Measurements from ENCODE around the gene CMC1. TPM values are rescaled to one million over a fixed set of nuclear protein-coding genes. Genes with fewer than 3 reads are reported as not detected.
"Not testable (repeated sequence)": the region's sequence is repeated elsewhere in the genome, so short reads cannot be mapped to it uniquely, and the experiment has no call there.

Gene CMC1
- total RNA-seq, 1 donor from 2014 or later = 21.3 TPM

DNA sequence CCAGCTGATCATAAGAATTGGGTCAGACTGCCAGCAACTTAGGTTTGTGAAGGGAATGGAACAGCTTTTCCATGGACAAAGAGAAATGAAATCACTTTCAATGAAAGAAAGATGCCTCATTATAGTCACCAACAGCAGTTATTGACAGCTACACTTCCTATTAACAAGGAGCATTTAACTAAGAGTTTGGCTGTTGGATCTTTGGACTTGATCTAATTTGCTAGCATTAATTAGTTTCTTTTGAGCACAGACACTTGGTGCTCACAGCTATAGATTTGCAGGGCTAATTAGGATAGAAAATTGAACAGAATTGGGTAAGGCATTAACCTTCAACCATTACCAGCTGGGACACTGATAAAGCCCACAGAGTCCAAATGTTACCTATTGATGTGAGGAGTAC is 24.2 kb downstream of the CMC1 start:
- peaks cover 36% of the 10 kb centered on the region for H3K36me3 Mint-ChIP-seq (ENCODE audit: low read depth)
- DNase-seq = no peak

DNA sequence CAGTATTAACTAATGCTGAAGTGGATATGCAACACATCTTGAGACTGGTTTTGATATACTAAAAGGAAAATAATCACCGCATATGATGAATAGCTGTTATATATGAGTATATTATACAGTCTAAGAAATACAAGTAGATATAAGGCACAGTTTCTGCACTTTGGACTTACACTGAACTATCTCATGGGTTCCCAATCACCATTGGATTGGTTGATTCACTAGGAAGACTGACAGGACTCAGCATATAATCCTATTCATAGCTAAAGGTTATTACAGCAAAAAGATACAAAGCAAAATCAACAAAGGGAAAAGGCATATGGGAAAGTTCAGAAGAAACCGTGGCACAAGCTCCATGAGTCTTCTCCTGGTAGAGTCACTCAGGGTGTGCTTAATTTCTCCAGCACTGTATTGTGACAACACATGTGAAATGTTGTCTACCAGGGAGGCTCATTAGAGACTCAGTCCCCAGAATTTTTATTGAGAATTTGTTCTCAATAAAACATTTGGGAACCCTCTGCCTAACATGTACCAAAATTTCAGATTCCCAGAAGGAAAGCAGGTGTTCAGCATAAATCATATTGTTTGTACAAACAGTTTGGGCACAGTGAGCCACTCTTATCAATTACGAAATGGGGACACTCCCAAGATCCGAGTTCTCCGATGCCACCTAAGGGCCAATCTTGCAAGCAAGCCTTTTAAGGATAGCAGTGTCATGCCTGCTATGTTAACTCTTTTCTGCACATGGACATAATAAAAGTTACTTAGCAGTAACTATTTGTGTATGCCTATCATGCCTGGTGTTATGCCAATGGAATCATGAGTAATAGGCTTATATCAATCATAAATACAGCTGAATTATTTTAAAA is 26.8 kb downstream of the CMC1 start:
- peaks cover 8% of the 10 kb centered on the region for H3K4me1 Mint-ChIP-seq
- peaks cover 58% of the 10 kb centered on the region for H3K36me3 Mint-ChIP-seq (ENCODE audit: low read depth)
- H3K9me3 Mint-ChIP-seq = peaks cover 17% of the 10 kb centered on the region
- H3K27me3 Mint-ChIP-seq = no peaks in the 10 kb centered on the region
- no peak overlapping the region for H3K4me3 Mint-ChIP-seq
- H3K27ac Mint-ChIP-seq = no peak overlapping the region
- intact Hi-C loops (cut with micrococcal nuclease) = no loop called here
- no peak for DNase-seq

More for the DNA sequence above, 24.2 kb downstream of the CMC1 start:
- H3K27me3 Mint-ChIP-seq = no peaks in the 10 kb centered on the region
- H3K27ac Mint-ChIP-seq = no peak overlapping the region
- intact Hi-C loops (cut with micrococcal nuclease) = no loop called here
- H3K4me3 Mint-ChIP-seq = no peak overlapping the region
- H3K4me1 Mint-ChIP-seq = no peaks in the 10 kb centered on the region
- H3K9me3 Mint-ChIP-seq = peaks cover 4% of the 10 kb centered on the region

DNA sequence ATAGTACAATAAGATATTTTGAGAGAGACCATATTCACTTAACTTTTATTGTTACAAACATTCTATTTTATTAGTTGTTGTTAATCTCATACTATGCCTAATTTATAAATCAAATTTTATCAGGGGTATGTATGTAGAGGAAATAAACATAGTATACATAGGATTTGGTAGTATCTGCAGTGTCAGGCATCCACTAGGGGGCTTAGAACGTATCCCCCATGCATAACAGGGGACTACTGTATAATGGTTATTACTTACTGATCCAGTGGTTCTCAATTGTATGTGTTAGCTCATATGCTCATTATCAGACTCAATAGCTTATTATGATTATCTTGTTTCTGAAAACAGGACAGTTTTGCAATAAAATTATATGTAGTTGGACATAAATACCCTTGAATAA is 27.6 kb downstream of the CMC1 start:
- H3K27me3 Mint-ChIP-seq = no peaks in the 10 kb centered on the region
- no peak for DNase-seq
- no peak overlapping the region for H3K27ac Mint-ChIP-seq
- H3K4me1 Mint-ChIP-seq = peaks cover 8% of the 10 kb centered on the region
- intact Hi-C loops (cut with micrococcal nuclease) = no loop called here
- no peak overlapping the region for H3K4me3 Mint-ChIP-seq
- H3K36me3 Mint-ChIP-seq (ENCODE audit: low read depth) = peaks cover 60% of the 10 kb centered on the region
- H3K9me3 Mint-ChIP-seq = peaks cover 24% of the 10 kb centered on the region

DNA sequence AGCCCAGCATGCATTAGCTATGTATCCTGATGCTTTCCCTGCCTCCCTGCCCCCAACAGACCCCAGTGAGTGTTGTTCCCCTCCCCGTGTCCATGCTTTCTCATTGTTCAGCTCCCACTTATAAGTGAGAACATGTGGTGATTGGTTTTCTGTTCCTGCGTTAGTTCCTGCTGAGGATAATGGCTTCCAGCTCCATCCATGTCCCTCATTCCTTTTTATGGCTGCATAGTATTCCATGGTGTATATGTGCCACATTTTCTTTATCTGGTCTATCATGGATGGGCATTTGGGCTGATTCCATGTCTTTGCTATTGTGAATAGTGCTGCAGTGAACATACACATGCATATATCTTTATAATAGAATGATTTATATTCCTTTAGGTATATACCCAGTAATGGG is 28.5 kb downstream of the CMC1 start:
- H3K4me1 Mint-ChIP-seq; H3K27me3 Mint-ChIP-seq; DNase-seq; H3K27ac Mint-ChIP-seq; intact Hi-C loops (cut with micrococcal nuclease); H3K4me3 Mint-ChIP-seq: not testable (repeated sequence)
- Mint-ChIP-seq H3K9me3 (peaks cover 30% of the 10 kb centered on the region), H3K36me3 (ENCODE audit: low read depth) (peaks cover 66% of the 10 kb centered on the region)

DNA sequence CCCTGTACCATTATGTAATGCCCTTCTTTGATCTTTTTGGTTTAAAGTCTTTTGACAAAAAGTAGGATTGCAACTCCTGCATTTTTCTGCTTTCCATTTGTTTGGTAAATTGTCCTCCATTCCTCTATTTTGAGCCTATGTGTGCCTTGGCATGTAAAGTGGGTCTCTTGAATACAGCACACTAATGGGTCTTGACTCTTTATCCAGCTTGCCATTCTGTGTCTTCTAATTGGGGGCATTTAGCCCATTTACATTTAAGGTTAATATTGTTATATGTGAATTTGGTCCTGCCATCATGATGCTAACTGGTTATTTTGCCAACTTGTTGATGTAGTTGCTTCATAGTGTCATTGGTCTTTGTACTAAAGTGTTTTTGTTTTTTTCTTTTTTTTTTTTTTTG is 32.4 kb downstream of the CMC1 start:
- H3K9me3 Mint-ChIP-seq = peaks cover 31% of the 10 kb centered on the region
- intact Hi-C loops (cut with micrococcal nuclease) = no loop called here
- no peaks in the 10 kb centered on the region for H3K27me3 Mint-ChIP-seq
- H3K4me3 Mint-ChIP-seq = no peak overlapping the region
- no peak overlapping the region for H3K27ac Mint-ChIP-seq
- H3K36me3 Mint-ChIP-seq (ENCODE audit: low read depth) = peaks cover 66% of the 10 kb centered on the region
- no peak for DNase-seq
- peaks cover 8% of the 10 kb centered on the region for H3K4me1 Mint-ChIP-seq

DNA sequence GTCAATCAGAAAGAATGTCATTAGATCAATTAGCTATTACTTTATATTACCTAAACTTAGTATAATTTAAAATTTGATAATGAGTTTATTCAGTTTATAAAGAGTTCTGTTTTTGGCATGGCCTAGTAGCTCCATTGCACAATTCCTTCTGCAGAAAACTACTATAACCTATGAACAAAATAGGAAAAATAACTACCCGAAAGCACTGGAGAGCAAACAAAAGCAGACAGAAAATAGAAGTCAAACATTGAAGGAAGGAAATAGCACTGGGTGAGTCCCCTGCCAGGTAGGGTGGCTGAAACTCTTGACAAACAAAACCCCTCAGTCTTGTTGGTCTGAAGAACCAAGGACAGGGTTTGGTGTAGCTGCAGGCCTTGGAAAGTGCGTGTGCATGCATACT is 37.5 kb downstream of the CMC1 start:
- H3K9me3 Mint-ChIP-seq = peaks cover 7% of the 10 kb centered on the region
- intact Hi-C loops (cut with micrococcal nuclease) = no loop called here
- H3K4me1 Mint-ChIP-seq = no peaks in the 10 kb centered on the region
- DNase-seq = no peak
- H3K4me3 Mint-ChIP-seq = no peak overlapping the region
- peaks cover 23% of the 10 kb centered on the region for H3K36me3 Mint-ChIP-seq (ENCODE audit: low read depth)
- no peak overlapping the region for H3K27ac Mint-ChIP-seq
- H3K27me3 Mint-ChIP-seq = no peaks in the 10 kb centered on the region

DNA sequence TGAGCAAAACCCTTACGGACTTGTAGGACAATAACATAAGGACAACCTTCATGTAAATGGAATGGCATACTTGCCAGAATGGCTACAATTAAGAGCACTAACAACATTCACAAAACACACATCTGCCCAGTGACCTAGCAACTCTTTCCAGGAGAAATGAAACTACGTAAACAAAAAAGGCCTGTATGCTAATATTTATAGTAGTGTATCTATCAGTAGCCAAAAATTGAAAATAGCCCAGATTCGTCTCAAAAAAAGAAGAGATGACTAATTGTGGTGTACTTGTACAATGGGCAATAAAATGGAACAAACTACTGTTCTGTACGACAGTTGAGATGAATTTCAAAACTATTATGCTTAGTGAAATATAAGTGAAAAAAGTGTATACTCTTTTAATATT is 38.4 kb downstream of the CMC1 start:
- no peak for DNase-seq
- no peaks in the 10 kb centered on the region for H3K27me3 Mint-ChIP-seq
- H3K4me1 Mint-ChIP-seq = no peaks in the 10 kb centered on the region
- H3K27ac Mint-ChIP-seq = no peak overlapping the region
- peaks cover 17% of the 10 kb centered on the region for H3K36me3 Mint-ChIP-seq (ENCODE audit: low read depth)
- no peak overlapping the region for H3K4me3 Mint-ChIP-seq
- peaks cover 2% of the 10 kb centered on the region for H3K9me3 Mint-ChIP-seq
- intact Hi-C loops (cut with micrococcal nuclease) = no loop called here

DNA sequence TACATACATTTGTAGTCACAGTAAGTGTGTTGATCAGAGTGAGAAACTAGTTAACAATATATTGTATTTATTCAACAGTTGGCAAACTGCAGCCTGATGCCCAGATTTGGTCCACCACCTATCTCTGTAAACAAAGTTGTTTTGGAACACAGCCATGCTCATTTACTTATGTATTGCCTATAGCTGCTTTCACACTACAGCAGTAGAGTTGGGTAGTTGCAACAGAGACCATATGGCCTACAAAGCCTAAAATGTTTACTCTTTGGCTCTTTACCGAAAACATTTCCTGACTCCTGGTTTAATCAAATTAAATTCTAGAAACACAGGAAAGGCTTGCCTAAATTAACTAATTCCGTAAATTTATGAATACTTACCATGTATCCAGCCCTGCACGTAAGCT is 39.4 kb downstream of the CMC1 start:
- H3K4me1 Mint-ChIP-seq = peaks cover 2% of the 10 kb centered on the region
- peaks cover 9% of the 10 kb centered on the region for H3K36me3 Mint-ChIP-seq (ENCODE audit: low read depth)
- no peak overlapping the region for H3K27ac Mint-ChIP-seq
- no peak for DNase-seq
- no peak overlapping the region for H3K4me3 Mint-ChIP-seq
- H3K27me3 Mint-ChIP-seq = no peaks in the 10 kb centered on the region
- intact Hi-C loops (cut with micrococcal nuclease) = no loop called here
- H3K9me3 Mint-ChIP-seq = no peaks in the 10 kb centered on the region

DNA sequence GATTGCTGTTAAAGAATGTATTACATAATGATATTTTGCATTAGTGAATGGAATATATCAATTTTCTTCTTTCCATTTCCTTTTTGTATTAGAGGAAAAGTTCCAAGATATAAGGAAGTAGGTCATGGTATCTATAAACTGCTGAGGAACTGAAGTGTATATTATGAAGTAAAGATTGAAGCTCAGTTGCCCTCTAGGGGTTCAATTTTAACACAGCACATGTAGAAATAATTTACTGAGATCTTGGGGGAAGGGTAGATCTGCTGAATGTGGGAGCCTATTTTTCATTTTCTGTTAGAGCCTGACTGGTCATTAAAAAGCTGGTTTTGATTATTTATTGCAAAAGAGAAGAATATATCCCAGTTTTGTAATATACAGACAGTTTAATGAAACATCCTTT is 45.2 kb downstream of the CMC1 start:
- Mint-ChIP-seq H3K36me3 (ENCODE audit: low read depth) (peaks cover 12% of the 10 kb centered on the region), H3K27ac (no peak overlapping the region), H3K4me1 (peaks cover 12% of the 10 kb centered on the region), H3K27me3 (no peaks in the 10 kb centered on the region), H3K9me3 (no peaks in the 10 kb centered on the region), H3K4me3 (no peak overlapping the region)
- no peak for DNase-seq
- intact Hi-C loops (cut with micrococcal nuclease) = loop anchor here (1.0 to 5.0 kb wide), 4 partner anchors 41 to 574 kb away; partner anchors contain the start of genes CMC1 and EOMES

DNA sequence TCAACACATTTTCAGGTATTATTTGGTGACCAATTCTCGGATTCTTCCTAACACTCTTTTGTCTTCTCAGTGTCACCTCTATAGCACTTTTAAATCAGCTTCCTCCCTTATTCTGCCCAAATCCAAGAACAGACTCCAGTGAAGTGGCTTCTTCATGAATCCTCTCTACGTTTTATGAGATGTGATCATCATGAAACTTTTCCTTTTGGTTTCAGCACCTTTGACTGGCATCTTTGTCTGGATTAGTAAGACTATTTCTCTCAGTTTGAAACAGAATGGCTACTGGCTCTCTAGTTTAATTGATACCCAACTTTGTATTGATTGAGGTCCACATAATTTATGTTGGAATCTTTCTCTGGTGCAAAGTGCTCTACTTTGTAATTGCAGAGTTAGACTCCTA is 45.6 kb downstream of the CMC1 start:
- H3K27me3 Mint-ChIP-seq = no peaks in the 10 kb centered on the region
- peaks cover 12% of the 10 kb centered on the region for H3K36me3 Mint-ChIP-seq (ENCODE audit: low read depth)
- no peak for DNase-seq
- H3K27ac Mint-ChIP-seq = no peak overlapping the region
- H3K9me3 Mint-ChIP-seq = no peaks in the 10 kb centered on the region
- no peak overlapping the region for H3K4me3 Mint-ChIP-seq
- intact Hi-C loops (cut with micrococcal nuclease) = loop anchor here (5.0 kb wide), 2 partner anchors 40 to 45 kb away; partner anchors contain the start of gene CMC1
- H3K4me1 Mint-ChIP-seq = peaks cover 14% of the 10 kb centered on the region

DNA sequence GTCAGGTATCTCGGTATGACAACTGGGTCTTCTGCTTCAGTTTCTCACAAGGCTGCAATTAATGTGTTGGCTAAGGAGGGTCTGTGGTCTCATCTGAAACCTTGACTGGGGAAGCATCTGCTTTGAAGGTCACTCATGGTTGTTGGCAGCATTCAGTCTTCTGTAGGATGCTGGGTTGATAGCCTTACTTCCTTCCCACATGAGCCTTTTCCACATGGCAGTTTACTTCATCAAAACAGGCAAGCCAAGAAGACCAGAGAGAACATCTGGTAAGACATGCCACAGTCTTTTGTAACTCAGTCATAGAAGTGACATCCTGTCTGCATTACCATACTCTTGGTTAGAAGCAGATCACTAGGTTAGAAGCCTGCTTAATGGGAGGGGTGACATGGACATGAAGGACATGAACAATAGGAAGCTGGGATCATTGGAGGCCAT is 49.5 kb downstream of the CMC1 start:
- H3K4me3 Mint-ChIP-seq = no peak overlapping the region
- H3K27me3 Mint-ChIP-seq = no peaks in the 10 kb centered on the region
- DNase-seq = no peak
- no peak overlapping the region for H3K27ac Mint-ChIP-seq
- no peaks in the 10 kb centered on the region for H3K9me3 Mint-ChIP-seq
- intact Hi-C loops (cut with micrococcal nuclease) = no loop called here
- peaks cover 18% of the 10 kb centered on the region for H3K4me1 Mint-ChIP-seq
- H3K36me3 Mint-ChIP-seq (ENCODE audit: low read depth) = peaks cover 12% of the 10 kb centered on the region

DNA sequence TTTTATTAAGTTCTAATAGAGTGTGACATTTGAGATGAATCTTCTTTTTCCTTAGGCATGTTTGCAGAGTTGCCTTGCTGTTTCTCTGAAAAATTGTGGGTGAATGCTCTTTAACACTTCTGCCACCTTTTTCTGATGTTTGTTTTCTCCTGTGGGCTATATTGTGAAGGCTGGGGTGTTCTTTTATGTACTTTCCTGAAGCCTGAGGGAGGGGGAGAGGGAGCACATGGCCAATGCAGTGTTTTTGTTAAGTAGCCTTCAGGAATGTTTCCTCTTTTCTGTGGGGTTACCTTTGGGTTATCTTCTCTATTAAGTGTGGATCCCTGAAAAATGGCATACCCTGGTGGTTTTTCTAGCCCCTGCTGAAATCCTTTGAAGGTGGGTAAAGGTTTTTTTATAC is 50.2 kb downstream of the CMC1 start:
- H3K36me3 Mint-ChIP-seq (ENCODE audit: low read depth) = peaks cover 12% of the 10 kb centered on the region
- no peak overlapping the region for H3K4me3 Mint-ChIP-seq
- H3K27me3 Mint-ChIP-seq = no peaks in the 10 kb centered on the region

DNA sequence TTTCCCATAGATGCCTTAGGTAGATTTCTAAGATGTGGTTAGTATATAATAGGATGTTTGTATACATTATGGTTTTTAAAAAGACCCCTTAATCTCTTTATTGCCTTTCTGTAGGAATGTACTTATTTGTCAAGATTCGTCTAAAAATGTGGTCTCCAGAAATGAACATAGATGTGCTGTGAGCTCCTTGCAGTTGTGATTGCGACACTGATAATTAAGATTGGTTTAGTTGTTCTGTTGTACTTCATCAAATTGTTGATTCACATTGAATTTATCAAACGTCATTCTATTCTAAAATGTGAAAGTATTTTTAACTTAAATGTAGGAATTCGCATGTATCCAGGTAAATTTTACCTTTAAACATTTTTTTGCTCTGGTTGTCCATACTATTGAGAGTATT is 51.2 kb downstream of the CMC1 start:
- H3K36me3 Mint-ChIP-seq (ENCODE audit: low read depth) = peaks cover 11% of the 10 kb centered on the region
- no peak for DNase-seq
- H3K4me3 Mint-ChIP-seq = no peak overlapping the region
- H3K4me1 Mint-ChIP-seq = peaks cover 11% of the 10 kb centered on the region
- H3K9me3 Mint-ChIP-seq = no peaks in the 10 kb centered on the region
- no peaks in the 10 kb centered on the region for H3K27me3 Mint-ChIP-seq
- H3K27ac Mint-ChIP-seq = no peak overlapping the region
- intact Hi-C loops (cut with micrococcal nuclease) = no loop called here

More for the DNA sequence above, 50.2 kb downstream of the CMC1 start:
- no peaks in the 10 kb centered on the region for H3K9me3 Mint-ChIP-seq
- no peak for DNase-seq
- intact Hi-C loops (cut with micrococcal nuclease) = no loop called here
- H3K4me1 Mint-ChIP-seq = peaks cover 17% of the 10 kb centered on the region
- no peak overlapping the region for H3K27ac Mint-ChIP-seq

DNA sequence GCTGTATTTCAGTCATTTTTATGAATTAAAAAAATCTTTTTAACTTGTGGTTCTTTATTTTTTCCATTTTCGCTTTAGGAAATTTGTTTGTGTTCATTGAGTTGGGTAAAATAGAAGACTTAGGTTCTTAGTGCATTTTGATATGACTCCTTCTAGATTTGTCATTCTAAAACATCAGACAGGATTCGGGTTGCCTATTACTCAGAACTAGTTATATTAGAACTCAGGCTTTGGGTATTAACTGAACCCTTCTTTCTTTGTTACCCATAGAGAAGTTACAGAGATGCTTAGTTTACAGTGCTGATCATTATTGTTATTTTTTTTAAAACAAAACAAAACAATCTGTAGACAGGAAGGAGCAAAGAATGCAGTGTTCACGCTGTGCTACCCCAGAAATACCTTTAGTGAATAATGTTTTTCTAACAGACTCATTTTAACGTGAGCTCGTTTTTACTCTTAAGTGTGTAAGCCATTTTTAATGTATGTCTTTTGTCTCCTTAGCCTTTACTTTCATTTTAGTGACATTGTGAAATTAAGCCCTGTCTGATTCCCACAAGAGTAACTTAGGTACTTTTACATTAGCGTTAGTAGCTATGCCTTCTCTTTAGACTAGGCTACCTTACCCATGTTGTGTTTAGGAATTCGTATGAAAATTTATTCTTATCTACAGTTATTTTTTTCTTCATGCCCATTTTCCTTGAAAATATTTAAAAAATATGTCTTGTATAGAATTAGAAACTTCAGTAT is 53.4 kb downstream of the CMC1 start:
- H3K27me3 Mint-ChIP-seq = no peaks in the 10 kb centered on the region
- peaks cover 11% of the 10 kb centered on the region for H3K36me3 Mint-ChIP-seq (ENCODE audit: low read depth)
- intact Hi-C loops (cut with micrococcal nuclease) = no loop called here
- no peaks in the 10 kb centered on the region for H3K9me3 Mint-ChIP-seq
- no peak for DNase-seq
- H3K4me1 Mint-ChIP-seq = peaks cover 11% of the 10 kb centered on the region
- H3K27ac Mint-ChIP-seq = no peak overlapping the region
- H3K4me3 Mint-ChIP-seq = no peak overlapping the region
